Brain microvascular endothelial cell (primary cell): ENCODE measurements around the gene GDAP1L1.

Source experiments
- DNase-seq: peaks from one replicate; pipeline ENCODE4 v3.0.0-alpha.2; 2020
- H3K27ac ChIP-seq: fragments of 250-450 bp; sonication (Bioruptor Pico); 2 replicates; pipeline ENCODE4 v1.5.1; 2020; ENCODE audit warnings: mild to moderate bottlenecking, moderate library complexity
- H3K27me3 ChIP-seq: fragments of 250-450 bp; sonication (Bioruptor Pico); replicated peaks from 2 replicates; pipeline ENCODE4 v1.5.1; 2020; ENCODE audit warnings: mild to moderate bottlenecking
- H3K36me3 ChIP-seq: fragments of 250-450 bp; sonication (Bioruptor Pico); replicated peaks from 2 replicates; pipeline ENCODE4 v1.5.1; 2020; ENCODE audit warnings: mild to moderate bottlenecking
- H3K4me3 ChIP-seq: 2 replicates; pipeline ENCODE4 v1.5.1; 2011; ENCODE audit warnings: low read depth, mild to moderate bottlenecking, control low read depth, low read length, moderate library complexity
- CTCF ChIP-seq: IDR thresholded peaks from 2 replicates; pipeline ENCODE4 v1.5.1; 2011; ENCODE audit warnings: low read depth, mild to moderate bottlenecking, moderate library complexity, low read length, control low read depth, inconsistent platforms; ENCODE audit errors: missing control alignments
- in situ Hi-C: cut with HindIII; loops from 2 replicates; pipeline ENCODE4 v1.10.0; 2017; ENCODE audit warnings: low sequenced_read_pairs, low pct_ligation_motif_present

The GDAP1L1 gene

GRCh38 chr20:44254073-44254472, 7.0 kb downstream of the GDAP1L1 start:
- in situ Hi-C loops = no loop called here
- no peak for DNase-seq
- no peak for TF ChIP-seq CTCF
- H3K36me3 ChIP-seq = no peaks in the 10 kb centered on the region
- H3K4me3 ChIP-seq = no peak overlapping the region
- no peak overlapping the region for H3K27ac ChIP-seq
- H3K27me3 ChIP-seq = no peaks in the 10 kb centered on the region

GRCh38 chr20:44255942-44256341, 8.8 kb downstream of the GDAP1L1 start:
- no peak for TF ChIP-seq CTCF
- Histone ChIP-seq H3K27ac (no peak overlapping the region), H3K27me3 (no peaks in the 10 kb centered on the region), H3K36me3 (no peaks in the 10 kb centered on the region), H3K4me3 (no peak overlapping the region)
- in situ Hi-C loops = no loop called here
- no peak for DNase-seq

GRCh38 chr20:44256961-44257360, 9.9 kb downstream of the GDAP1L1 start:
- no peaks in the 10 kb centered on the region for H3K36me3 ChIP-seq
- no peak overlapping the region for H3K27ac ChIP-seq
- H3K4me3 ChIP-seq = no peak overlapping the region
- in situ Hi-C loops = no loop called here
- TF ChIP-seq CTCF = no peak
- no peaks in the 10 kb centered on the region for H3K27me3 ChIP-seq
- no peak for DNase-seq

- Histone ChIP-seq H3K27ac (no peak overlapping the region), H3K36me3 (no peaks in the 10 kb centered on the region), H3K27me3 (no peaks in the 10 kb centered on the region), H3K4me3 (no peak overlapping the region)
- TF ChIP-seq CTCF = no peak
- no peak for DNase-seq
- in situ Hi-C loops = no loop called here
Observed at GRCh38 chr20:44258226-44258890, 11.2 kb downstream of the GDAP1L1 start.

- Histone ChIP-seq H3K27me3 (no peaks in the 10 kb centered on the region), H3K27ac (no peak overlapping the region), H3K36me3 (no peaks in the 10 kb centered on the region), H3K4me3 (no peak overlapping the region)
- no peak for TF ChIP-seq CTCF
- in situ Hi-C loops = no loop called here
- no peak for DNase-seq
Observed at GRCh38 chr20:44264287-44264686, 17.2 kb downstream of the GDAP1L1 start.

GRCh38 chr20:44268802-44269201, 21.7 kb downstream of the GDAP1L1 start:
- in situ Hi-C loops = no loop called here

More at GRCh38 chr20:44268802-44269201, 21.7 kb downstream of the GDAP1L1 start:
- peaks cover 1% of the 10 kb centered on the region for H3K27me3 ChIP-seq
- no peak overlapping the region for H3K4me3 ChIP-seq
- no peaks in the 10 kb centered on the region for H3K36me3 ChIP-seq
- DNase-seq = no peak
- TF ChIP-seq CTCF = no peak
- no peak overlapping the region for H3K27ac ChIP-seq
